HEK293 (cell line): Measurements from ENCODE around the gene ABHD17A.

Experiments used
- HOXD13 ChIP-seq: sonication (generic); formaldehyde crosslinking; IDR thresholded peaks from 2 replicates; pipeline ENCODE4 v1.8.0; 2022; ENCODE audit warnings: missing genetic modification reagents, borderline replicate concordance
- KLF1 ChIP-seq: fragments of 450-650 bp; formaldehyde crosslinking; IDR thresholded peaks from 2 replicates; pipeline ENCODE4 v1.5.1; 2016; ENCODE audit warnings: missing biosample characterization, missing genetic modification characterization
- KLF16 ChIP-seq: fragments of 450-650 bp; formaldehyde crosslinking; IDR thresholded peaks from 2 replicates; pipeline ENCODE4 v1.5.1; 2017; ENCODE audit warnings: missing biosample characterization, missing genetic modification characterization
- MYNN ChIP-seq: fragments of 450-650 bp; formaldehyde crosslinking; IDR thresholded peaks from 2 replicates; pipeline ENCODE4 v1.5.1; 2016; ENCODE audit warnings: missing biosample characterization, missing genetic modification characterization, borderline replicate concordance
- TRIM28 ChIP-seq: IDR thresholded peaks from 2 replicates; pipeline ENCODE4 v1.6.1; 2011; ENCODE audit warnings: low read length, control low read depth, borderline replicate concordance
- YY2 ChIP-seq: fragments of 450-650 bp; formaldehyde crosslinking; IDR thresholded peaks from 2 replicates; pipeline ENCODE4 v1.5.1; 2016; ENCODE audit warnings: missing biosample characterization, missing genetic modification characterization
- ZBTB8A ChIP-seq: fragments of 450-650 bp; formaldehyde crosslinking; IDR thresholded peaks from 2 replicates; pipeline ENCODE4 v1.5.1; 2016; ENCODE audit warnings: missing biosample characterization, missing genetic modification characterization
- ZFP37 ChIP-seq: fragments of 450-650 bp; formaldehyde crosslinking; IDR thresholded peaks from 2 replicates; pipeline ENCODE4 v1.5.1; 2016; ENCODE audit warnings: missing biosample characterization, missing genetic modification characterization
- ZNF10 ChIP-seq: fragments of 450-650 bp; formaldehyde crosslinking; IDR thresholded peaks from 2 replicates; pipeline ENCODE4 v1.5.1; 2017; ENCODE audit warnings: missing biosample characterization, missing genetic modification characterization
- ZNF155 ChIP-seq: fragments of 450-650 bp; formaldehyde crosslinking; IDR thresholded peaks from 2 replicates; pipeline ENCODE4 v1.5.1; 2016; ENCODE audit warnings: missing biosample characterization, missing genetic modification characterization
- ZNF157 ChIP-seq: fragments of 450-650 bp; formaldehyde crosslinking; IDR thresholded peaks from 2 replicates; pipeline ENCODE4 v1.5.1; 2016; ENCODE audit warnings: missing biosample characterization, missing genetic modification characterization
- ZNF174 ChIP-seq: fragments of 450-650 bp; formaldehyde crosslinking; IDR thresholded peaks from 2 replicates; pipeline ENCODE4 v1.5.0; 2017; ENCODE audit warnings: missing biosample characterization, mild to moderate bottlenecking, missing genetic modification characterization
- ZNF311 ChIP-seq: fragments of 450-650 bp; formaldehyde crosslinking; IDR thresholded peaks from 2 replicates; pipeline ENCODE4 v1.5.1; 2017; ENCODE audit warnings: missing biosample characterization, missing genetic modification characterization, borderline replicate concordance
- ZNF335 ChIP-seq: fragments of 450-650 bp; formaldehyde crosslinking; conservative IDR thresholded peaks from 2 replicates; pipeline ENCODE4 v1.5.1; 2016; ENCODE audit warnings: missing biosample characterization, missing genetic modification characterization
- ZNF341 ChIP-seq: fragments of 450-650 bp; formaldehyde crosslinking; IDR thresholded peaks from 2 replicates; pipeline ENCODE4; 2016; ENCODE audit warnings: low read depth, missing biosample characterization, missing genetic modification characterization
- ZNF391 ChIP-seq: fragments of 450-650 bp; formaldehyde crosslinking; IDR thresholded peaks from 2 replicates; pipeline ENCODE4 v1.5.1; 2016; ENCODE audit warnings: low read depth, missing biosample characterization, missing genetic modification characterization, borderline replicate concordance
- ZNF394 ChIP-seq: fragments of 450-650 bp; formaldehyde crosslinking; IDR thresholded peaks from 2 replicates; pipeline ENCODE4 v1.5.1; 2016; ENCODE audit warnings: missing biosample characterization, missing genetic modification characterization, mild to moderate bottlenecking, moderate library complexity, borderline replicate concordance
- ZNF426 ChIP-seq: fragments of 450-650 bp; formaldehyde crosslinking; IDR thresholded peaks from 2 replicates; pipeline ENCODE4 v1.5.1; 2017; ENCODE audit warnings: missing biosample characterization, missing genetic modification characterization, mild to moderate bottlenecking, inconsistent platforms, moderate library complexity
- ZNF521 ChIP-seq: fragments of 450-650 bp; formaldehyde crosslinking; IDR thresholded peaks from 2 replicates; pipeline ENCODE4 v1.5.1; 2017; ENCODE audit warnings: missing biosample characterization, mild to moderate bottlenecking, missing genetic modification characterization
- ZNF548 ChIP-seq: fragments of 450-650 bp; formaldehyde crosslinking; IDR thresholded peaks from 2 replicates; pipeline ENCODE4 v1.5.1; 2016; ENCODE audit warnings: missing biosample characterization, missing genetic modification characterization
- ZNF623 ChIP-seq: fragments of 450-650 bp; formaldehyde crosslinking; IDR thresholded peaks from 2 replicates; pipeline ENCODE4 v1.5.1; 2016; ENCODE audit warnings: missing biosample characterization, missing genetic modification characterization
- ZNF791 ChIP-seq: fragments of 450-650 bp; formaldehyde crosslinking; IDR thresholded peaks from 2 replicates; pipeline ENCODE4 v1.5.1; 2016; ENCODE audit warnings: missing biosample characterization, missing genetic modification characterization
- ZNF792 ChIP-seq: fragments of 450-650 bp; formaldehyde crosslinking; IDR thresholded peaks from 2 replicates; pipeline ENCODE4 v1.5.1; 2016; ENCODE audit warnings: missing biosample characterization, missing genetic modification characterization
- TF ChIP-seq, protein P1 (sequence below): fragments of 450-650 bp; formaldehyde crosslinking; IDR thresholded peaks from 2 replicates; pipeline ENCODE4 v1.5.1; 2016; ENCODE audit warnings: missing biosample characterization, missing genetic modification characterization
- TF ChIP-seq, protein P2 (sequence below): fragments of 450-650 bp; formaldehyde crosslinking; IDR thresholded peaks from 2 replicates; pipeline ENCODE4 v1.5.1; 2016; ENCODE audit warnings: missing biosample characterization, missing genetic modification characterization
- TF ChIP-seq, protein P3 (sequence below): fragments of 450-650 bp; formaldehyde crosslinking; IDR thresholded peaks from 2 replicates; pipeline ENCODE4 v1.5.1; 2017; ENCODE audit warnings: missing biosample characterization, missing genetic modification characterization
- TF ChIP-seq, protein P4 (sequence below): fragments of 450-650 bp; formaldehyde crosslinking; IDR thresholded peaks from 2 replicates; pipeline ENCODE4 v1.5.1; 2016; ENCODE audit warnings: missing biosample characterization, missing genetic modification characterization
- TF ChIP-seq, protein P5 (sequence below): fragments of 450-650 bp; formaldehyde crosslinking; IDR thresholded peaks from 2 replicates; pipeline ENCODE4 v1.5.1; 2016; ENCODE audit warnings: missing biosample characterization, missing genetic modification characterization
- TF ChIP-seq, protein P6 (sequence below): fragments of 450-650 bp; formaldehyde crosslinking; IDR thresholded peaks from 2 replicates; pipeline ENCODE4 v1.5.1; 2016; ENCODE audit warnings: missing biosample characterization, missing genetic modification characterization
- TF ChIP-seq, protein P7 (sequence below): fragments of 450-650 bp; formaldehyde crosslinking; IDR thresholded peaks from 2 replicates; pipeline ENCODE4 v1.5.1; 2016; ENCODE audit warnings: missing biosample characterization, missing genetic modification characterization

ABHD17A gene

DNA sequence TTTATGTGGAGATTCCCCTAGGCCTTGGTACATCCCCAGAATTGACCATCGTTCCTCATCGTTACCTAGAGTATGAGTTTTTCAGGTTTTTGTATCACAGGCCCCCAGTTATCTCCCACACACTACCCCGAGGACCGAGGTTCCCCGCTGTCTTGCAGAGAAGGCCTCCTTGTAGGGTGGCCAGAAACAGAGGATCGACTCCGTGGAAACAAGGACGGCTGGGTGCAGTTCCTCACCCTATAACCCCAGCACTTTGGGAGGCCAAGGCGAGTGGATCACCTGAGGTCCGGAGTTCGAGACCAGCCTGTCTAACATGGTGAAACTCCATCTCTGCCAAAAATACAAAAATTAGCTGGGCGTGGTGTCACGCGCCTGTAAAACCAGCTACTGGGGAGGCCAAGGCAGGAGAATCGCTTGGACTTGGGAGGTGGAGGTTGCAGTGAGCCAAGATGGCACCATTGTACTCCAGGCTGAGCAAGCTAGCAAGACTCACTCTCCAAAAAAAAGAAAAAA is 20.6 kb upstream of the ABHD17A start (continued):
- TF ChIP-seq ZNF391 (tag by site-specific recombination) = 0 out of 2 replicates have a peak, but pooled peaks have one; percentile 6
- TF ChIP-seq, protein P1, sequence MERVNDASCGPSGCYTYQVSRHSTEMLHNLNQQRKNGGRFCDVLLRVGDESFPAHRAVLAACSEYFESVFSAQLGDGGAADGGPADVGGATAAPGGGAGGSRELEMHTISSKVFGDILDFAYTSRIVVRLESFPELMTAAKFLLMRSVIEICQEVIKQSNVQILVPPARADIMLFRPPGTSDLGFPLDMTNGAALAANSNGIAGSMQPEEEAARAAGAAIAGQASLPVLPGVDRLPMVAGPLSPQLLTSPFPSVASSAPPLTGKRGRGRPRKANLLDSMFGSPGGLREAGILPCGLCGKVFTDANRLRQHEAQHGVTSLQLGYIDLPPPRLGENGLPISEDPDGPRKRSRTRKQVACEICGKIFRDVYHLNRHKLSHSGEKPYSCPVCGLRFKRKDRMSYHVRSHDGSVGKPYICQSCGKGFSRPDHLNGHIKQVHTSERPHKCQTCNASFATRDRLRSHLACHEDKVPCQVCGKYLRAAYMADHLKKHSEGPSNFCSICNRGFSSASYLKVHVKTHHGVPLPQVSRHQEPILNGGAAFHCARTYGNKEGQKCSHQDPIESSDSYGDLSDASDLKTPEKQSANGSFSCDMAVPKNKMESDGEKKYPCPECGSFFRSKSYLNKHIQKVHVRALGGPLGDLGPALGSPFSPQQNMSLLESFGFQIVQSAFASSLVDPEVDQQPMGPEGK (tag by site-specific recombination) = no peak
- 0 out of 2 replicates have a peak, but pooled peaks have one; percentile 20 for TF ChIP-seq ZFP37 (tag by site-specific recombination)
- TF ChIP-seq, protein P2, sequence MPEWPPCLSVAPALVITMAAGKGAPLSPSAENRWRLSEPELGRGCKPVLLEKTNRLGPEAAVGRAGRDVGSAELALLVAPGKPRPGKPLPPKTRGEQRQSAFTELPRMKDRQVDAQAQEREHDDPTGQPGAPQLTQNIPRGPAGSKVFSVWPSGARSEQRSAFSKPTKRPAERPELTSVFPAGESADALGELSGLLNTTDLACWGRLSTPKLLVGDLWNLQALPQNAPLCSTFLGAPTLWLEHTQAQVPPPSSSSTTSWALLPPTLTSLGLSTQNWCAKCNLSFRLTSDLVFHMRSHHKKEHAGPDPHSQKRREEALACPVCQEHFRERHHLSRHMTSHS = no peak
- TF ChIP-seq MYNN (tag by site-specific recombination) = no peak
- no peak for TF ChIP-seq KLF16
- TF ChIP-seq ZNF174 = no peak
- TF ChIP-seq ZNF521 (tag by site-specific recombination) = no peak
- TF ChIP-seq, protein P3, sequence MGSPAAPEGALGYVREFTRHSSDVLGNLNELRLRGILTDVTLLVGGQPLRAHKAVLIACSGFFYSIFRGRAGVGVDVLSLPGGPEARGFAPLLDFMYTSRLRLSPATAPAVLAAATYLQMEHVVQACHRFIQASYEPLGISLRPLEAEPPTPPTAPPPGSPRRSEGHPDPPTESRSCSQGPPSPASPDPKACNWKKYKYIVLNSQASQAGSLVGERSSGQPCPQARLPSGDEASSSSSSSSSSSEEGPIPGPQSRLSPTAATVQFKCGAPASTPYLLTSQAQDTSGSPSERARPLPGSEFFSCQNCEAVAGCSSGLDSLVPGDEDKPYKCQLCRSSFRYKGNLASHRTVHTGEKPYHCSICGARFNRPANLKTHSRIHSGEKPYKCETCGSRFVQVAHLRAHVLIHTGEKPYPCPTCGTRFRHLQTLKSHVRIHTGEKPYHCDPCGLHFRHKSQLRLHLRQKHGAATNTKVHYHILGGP (tag by site-specific recombination) = no peak
- no peak for TF ChIP-seq ZNF157
- TF ChIP-seq ZNF10 = no peak
- TF ChIP-seq, protein P4, sequence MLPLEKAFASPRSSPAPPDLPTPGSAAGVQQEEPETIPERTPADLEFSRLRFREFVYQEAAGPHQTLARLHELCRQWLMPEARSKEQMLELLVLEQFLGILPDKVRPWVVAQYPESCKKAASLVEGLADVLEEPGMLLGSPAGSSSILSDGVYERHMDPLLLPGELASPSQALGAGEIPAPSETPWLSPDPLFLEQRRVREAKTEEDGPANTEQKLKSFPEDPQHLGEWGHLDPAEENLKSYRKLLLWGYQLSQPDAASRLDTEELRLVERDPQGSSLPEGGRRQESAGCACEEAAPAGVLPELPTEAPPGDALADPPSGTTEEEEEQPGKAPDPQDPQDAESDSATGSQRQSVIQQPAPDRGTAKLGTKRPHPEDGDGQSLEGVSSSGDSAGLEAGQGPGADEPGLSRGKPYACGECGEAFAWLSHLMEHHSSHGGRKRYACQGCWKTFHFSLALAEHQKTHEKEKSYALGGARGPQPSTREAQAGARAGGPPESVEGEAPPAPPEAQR (tag by site-specific recombination) = no peak
- no peak for TF ChIP-seq ZNF792 (tag by site-specific recombination)
- TF ChIP-seq YY2 (tag by site-specific recombination) = no peak
- TF ChIP-seq ZNF311 (tag by site-specific recombination) = no peak
- no peak for TF ChIP-seq KLF1 (tag by site-specific recombination)
- TF ChIP-seq ZBTB8A = no peak
- peak; percentile 39 for TF ChIP-seq ZNF341
- no peak for TF ChIP-seq ZNF426 (tag by site-specific recombination)
- TF ChIP-seq ZNF623 (tag by site-specific recombination) = 0 out of 2 replicates have a peak, but pooled peaks have one; percentile 22
- TF ChIP-seq ZNF155 = no peak
- TF ChIP-seq, protein P5, sequence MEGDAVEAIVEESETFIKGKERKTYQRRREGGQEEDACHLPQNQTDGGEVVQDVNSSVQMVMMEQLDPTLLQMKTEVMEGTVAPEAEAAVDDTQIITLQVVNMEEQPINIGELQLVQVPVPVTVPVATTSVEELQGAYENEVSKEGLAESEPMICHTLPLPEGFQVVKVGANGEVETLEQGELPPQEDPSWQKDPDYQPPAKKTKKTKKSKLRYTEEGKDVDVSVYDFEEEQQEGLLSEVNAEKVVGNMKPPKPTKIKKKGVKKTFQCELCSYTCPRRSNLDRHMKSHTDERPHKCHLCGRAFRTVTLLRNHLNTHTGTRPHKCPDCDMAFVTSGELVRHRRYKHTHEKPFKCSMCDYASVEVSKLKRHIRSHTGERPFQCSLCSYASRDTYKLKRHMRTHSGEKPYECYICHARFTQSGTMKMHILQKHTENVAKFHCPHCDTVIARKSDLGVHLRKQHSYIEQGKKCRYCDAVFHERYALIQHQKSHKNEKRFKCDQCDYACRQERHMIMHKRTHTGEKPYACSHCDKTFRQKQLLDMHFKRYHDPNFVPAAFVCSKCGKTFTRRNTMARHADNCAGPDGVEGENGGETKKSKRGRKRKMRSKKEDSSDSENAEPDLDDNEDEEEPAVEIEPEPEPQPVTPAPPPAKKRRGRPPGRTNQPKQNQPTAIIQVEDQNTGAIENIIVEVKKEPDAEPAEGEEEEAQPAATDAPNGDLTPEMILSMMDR = no peak
- TF ChIP-seq TRIM28 = no peak
- TF ChIP-seq HOXD13 (CRISPR knock-in tag) = no peak
- TF ChIP-seq, protein P6, sequence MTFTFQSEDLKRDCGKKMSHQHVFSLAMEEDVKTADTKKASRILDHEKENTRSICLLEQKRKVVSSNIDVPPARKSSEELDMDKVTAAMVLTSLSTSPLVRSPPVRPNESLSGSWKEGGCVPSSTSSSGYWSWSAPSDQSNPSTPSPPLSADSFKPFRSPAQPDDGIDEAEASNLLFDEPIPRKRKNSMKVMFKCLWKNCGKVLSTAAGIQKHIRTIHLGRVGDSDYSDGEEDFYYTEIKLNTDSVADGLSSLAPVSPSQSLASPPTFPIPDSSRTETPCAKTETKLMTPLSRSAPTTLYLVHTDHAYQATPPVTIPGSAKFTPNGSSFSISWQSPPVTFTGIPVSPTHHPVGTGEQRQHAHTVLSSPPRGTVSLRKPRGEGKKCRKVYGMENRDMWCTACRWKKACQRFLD = no peak
- TF ChIP-seq ZNF548 = no peak
- TF ChIP-seq, protein P7, sequence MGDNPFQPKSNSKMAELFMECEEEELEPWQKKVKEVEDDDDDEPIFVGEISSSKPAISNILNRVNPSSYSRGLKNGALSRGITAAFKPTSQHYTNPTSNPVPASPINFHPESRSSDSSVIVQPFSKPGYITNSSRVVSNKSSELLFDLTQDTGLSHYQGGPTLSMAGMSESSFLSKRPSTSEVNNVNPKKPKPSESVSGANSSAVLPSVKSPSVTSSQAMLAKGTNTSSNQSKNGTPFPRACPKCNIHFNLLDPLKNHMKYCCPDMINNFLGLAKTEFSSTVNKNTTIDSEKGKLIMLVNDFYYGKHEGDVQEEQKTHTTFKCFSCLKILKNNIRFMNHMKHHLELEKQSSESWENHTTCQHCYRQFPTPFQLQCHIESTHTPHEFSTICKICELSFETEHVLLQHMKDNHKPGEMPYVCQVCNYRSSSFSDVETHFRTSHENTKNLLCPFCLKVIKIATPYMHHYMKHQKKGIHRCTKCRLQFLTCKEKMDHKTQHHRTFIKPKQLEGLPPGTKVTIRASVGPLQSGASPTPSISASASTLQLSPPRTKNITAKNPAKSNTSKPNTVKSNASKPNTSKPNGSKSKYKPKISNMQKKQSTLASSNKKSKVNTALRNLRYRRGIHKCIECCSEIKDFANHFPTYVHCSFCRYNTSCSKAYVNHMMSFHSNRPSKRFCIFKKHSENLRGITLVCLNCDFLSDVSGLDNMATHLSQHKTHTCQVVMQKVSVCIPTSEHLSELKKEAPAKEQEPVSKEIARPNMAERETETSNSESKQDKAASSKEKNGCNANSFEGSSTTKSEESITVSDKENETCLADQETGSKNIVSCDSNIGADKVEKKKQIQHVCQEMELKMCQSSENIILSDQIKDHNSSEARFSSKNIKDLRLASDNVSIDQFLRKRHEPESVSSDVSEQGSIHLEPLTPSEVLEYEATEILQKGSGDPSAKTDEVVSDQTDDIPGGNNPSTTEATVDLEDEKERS (tag by site-specific recombination) = no peak
- TF ChIP-seq ZNF335 (tag by site-specific recombination) = no peak
- TF ChIP-seq ZNF791 (tag by site-specific recombination) = no peak
- TF ChIP-seq ZNF394 (tag by site-specific recombination) = 0 out of 2 replicates have a peak, but pooled peaks have one; percentile 5
